Neural cell (in vitro differentiated cells): ENCODE data around the gene WDR5.

ENCODE experiments used
- POLR2AphosphoS5 ChIP-seq: IDR thresholded peaks from 2 replicates; pipeline ENCODE4 v1.6.1; 2012
- RAD21 ChIP-seq: fragments of 450-650 bp; conservative IDR thresholded peaks from 2 replicates; pipeline ENCODE4 v1.6.1; 2014; ENCODE audit warnings: antibody characterized with exemption, mild to moderate bottlenecking, moderate library complexity
- SMC3 ChIP-seq: fragments of 450-650 bp; conservative IDR thresholded peaks from 2 replicates; pipeline ENCODE4 v1.6.1; 2014; ENCODE audit warnings: antibody characterized with exemption, mild to moderate bottlenecking, moderate library complexity; ENCODE audit not compliant: poor library complexity
- TAF1 ChIP-seq: IDR thresholded peaks from 2 replicates; pipeline ENCODE4 v1.6.1; 2012; ENCODE audit warnings: low read depth
- TF ChIP-seq, protein P1 (sequence below): fragments of 450-650 bp; IDR thresholded peaks from 2 replicates; pipeline ENCODE4 v1.5.1; 2014; ENCODE audit warnings: antibody characterized with exemption, mild to moderate bottlenecking, moderate library complexity; ENCODE audit not compliant: poor library complexity, severe bottlenecking

- TF ChIP-seq, protein P1, sequence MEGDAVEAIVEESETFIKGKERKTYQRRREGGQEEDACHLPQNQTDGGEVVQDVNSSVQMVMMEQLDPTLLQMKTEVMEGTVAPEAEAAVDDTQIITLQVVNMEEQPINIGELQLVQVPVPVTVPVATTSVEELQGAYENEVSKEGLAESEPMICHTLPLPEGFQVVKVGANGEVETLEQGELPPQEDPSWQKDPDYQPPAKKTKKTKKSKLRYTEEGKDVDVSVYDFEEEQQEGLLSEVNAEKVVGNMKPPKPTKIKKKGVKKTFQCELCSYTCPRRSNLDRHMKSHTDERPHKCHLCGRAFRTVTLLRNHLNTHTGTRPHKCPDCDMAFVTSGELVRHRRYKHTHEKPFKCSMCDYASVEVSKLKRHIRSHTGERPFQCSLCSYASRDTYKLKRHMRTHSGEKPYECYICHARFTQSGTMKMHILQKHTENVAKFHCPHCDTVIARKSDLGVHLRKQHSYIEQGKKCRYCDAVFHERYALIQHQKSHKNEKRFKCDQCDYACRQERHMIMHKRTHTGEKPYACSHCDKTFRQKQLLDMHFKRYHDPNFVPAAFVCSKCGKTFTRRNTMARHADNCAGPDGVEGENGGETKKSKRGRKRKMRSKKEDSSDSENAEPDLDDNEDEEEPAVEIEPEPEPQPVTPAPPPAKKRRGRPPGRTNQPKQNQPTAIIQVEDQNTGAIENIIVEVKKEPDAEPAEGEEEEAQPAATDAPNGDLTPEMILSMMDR: no peak
- TF ChIP-seq SMC3 (no peak), RAD21 (no peak), POLR2AphosphoS5 (no peak), TAF1 (no peak)
Observed at GRCh38 chr9:134178394-134178767, 42.5 kb downstream of the WDR5 start.
